HG03575 (cell line): ENCODE measurements around the gene POLR2E.

Source experiments
- ATAC-seq: cut with Tn5 transposase; IDR thresholded peaks from one replicate; pipeline ENCODE4 v1.9.1; 2021; ENCODE audit not compliant: unreplicated experiment, insufficient number of reproducible peaks, low FRiP score; ENCODE audit errors: extremely low read depth

POLR2E gene

GRCh38 chr19:1055886-1056620, 39.1 kb downstream of the POLR2E start:
- no peak for ATAC-seq

- no peak for ATAC-seq
Observed at GRCh38 chr19:1055028-1055425, 40.1 kb downstream of the POLR2E start.

GRCh38 chr19:1054102-1055027, 40.8 kb downstream of the POLR2E start:
- no peak for ATAC-seq

- no peak for ATAC-seq
Observed at GRCh38 chr19:1053176-1054101, 41.7 kb downstream of the POLR2E start.

GRCh38 chr19:1052349-1052975, 42.7 kb downstream of the POLR2E start:
- no peak for ATAC-seq

- ATAC-seq = no peak
Observed at GRCh38 chr19:1051791-1052190, 43.4 kb downstream of the POLR2E start.

- no peak for ATAC-seq
Observed at GRCh38 chr19:1050989-1051788, 44.0 kb downstream of the POLR2E start.

- ATAC-seq = no peak
Observed at GRCh38 chr19:1049800-1050199, 45.4 kb downstream of the POLR2E start.

- no peak for ATAC-seq
Observed at GRCh38 chr19:1049106-1049505, 46.1 kb downstream of the POLR2E start.

- ATAC-seq = no peak
Observed at GRCh38 chr19:1047696-1048147, 47.5 kb downstream of the POLR2E start.

- ATAC-seq = no peak
Observed at GRCh38 chr19:1046836-1047695, 48.1 kb downstream of the POLR2E start.

- ATAC-seq = no peak
Observed at GRCh38 chr19:1046117-1046626, 49.0 kb downstream of the POLR2E start.

- no peak for ATAC-seq
Observed at GRCh38 chr19:1045247-1045603, 50.0 kb downstream of the POLR2E start.

- no peak for ATAC-seq
Observed at GRCh38 chr19:1042689-1043511, 52.3 kb downstream of the POLR2E start.

GRCh38 chr19:1041835-1042685, 53.1 kb downstream of the POLR2E start:
- ATAC-seq = no peak
